Putamen (tissue), 1 donor: ENCODE measurements around the gene CNOT3.
A peak's percentile ranks its signal among the peaks of the same experiment; 100 is the strongest.

Experiments
- DNase-seq: peaks from one replicate; pipeline ENCODE4 v3.0.0-alpha.2; 2016; ENCODE audit warnings: low spot score

The CNOT3 gene

GRCh38 chr19:54121259-54121658 is 16.3 kb upstream of the CNOT3 start:
- DNase-seq, result no peak

- DNase-seq, result no peak
Measured at GRCh38 chr19:54123682-54124081, 13.9 kb upstream of the CNOT3 start.

- no peak for DNase-seq
Measured at GRCh38 chr19:54124393-54124792, 13.2 kb upstream of the CNOT3 start.

GRCh38 chr19:54125713-54126112 is 11.8 kb upstream of the CNOT3 start:
- DNase-seq, result no peak

GRCh38 chr19:54127688-54128440 is 9.7 kb upstream of the CNOT3 start:
- DNase-seq, result no peak

GRCh38 chr19:54128441-54128725 is 9.2 kb upstream of the CNOT3 start:
- no peak for DNase-seq

- DNase-seq, result no peak
Measured at GRCh38 chr19:54128796-54129616, 8.6 kb upstream of the CNOT3 start.

GRCh38 chr19:54129617-54129996 is 8.0 kb upstream of the CNOT3 start:
- no peak for DNase-seq

GRCh38 chr19:54133312-54133956 is 4.1 kb upstream of the CNOT3 start:
- DNase-seq, result peak; percentile 54

- no peak for DNase-seq
Measured at GRCh38 chr19:54133957-54134590, 3.5 kb upstream of the CNOT3 start.

GRCh38 chr19:54136086-54136863 is 1.3 kb upstream of the CNOT3 start:
- no peak for DNase-seq

- peak; percentile 100 for DNase-seq
Measured at GRCh38 chr19:54136864-54137698, 481 bp upstream of the CNOT3 start.

GRCh38 chr19:54138489-54139256 is 1.1 kb downstream of the CNOT3 start:
- DNase-seq, result no peak

- no peak for DNase-seq
Measured at GRCh38 chr19:54141356-54141755, 3.8 kb downstream of the CNOT3 start.

GRCh38 chr19:54142166-54142780 is 4.7 kb downstream of the CNOT3 start:
- no peak for DNase-seq

GRCh38 chr19:54145541-54146158 is 8.1 kb downstream of the CNOT3 start:
- DNase-seq, result no peak

GRCh38 chr19:54147676-54148075 is 10.1 kb downstream of the CNOT3 start:
- no peak for DNase-seq

GRCh38 chr19:54148158-54148557 is 10.6 kb downstream of the CNOT3 start:
- no peak for DNase-seq
